GM23338 (cell line): Measurements from ENCODE around the gene CPT1C. TPM values are rescaled to one million over a fixed set of nuclear protein-coding genes. Genes with fewer than 3 reads are reported as not detected.

ENCODE experiments used
- ATAC-seq: fragments of 200-7000 bp; cut with Tn5 transposase; 3 replicates; pipeline ENCODE4 v1.9.1; 2020
- DNase-seq: peaks from one replicate; pipeline ENCODE4 v3.0.0-alpha.2; 2015; ENCODE audit warnings: low spot score
- H2AFZ ChIP-seq: fragments of 200-600 bp; sonication (generic); 2 replicates; pipeline ENCODE4 v1.8.0; 2016; ENCODE audit warnings: antibody characterized with exemption, mild to moderate bottlenecking, moderate library complexity
- H3F3A ChIP-seq: fragments of 200-600 bp; sonication (generic); replicated peaks from 2 replicates; pipeline ENCODE4 v1.8.0; 2017; ENCODE audit warnings: antibody characterized with exemption, mixed run types, low read depth
- H3K27ac ChIP-seq: fragments of 200-600 bp; sonication (generic); 2 replicates; pipeline ENCODE4 v1.6.1; 2016; ENCODE audit warnings: low read depth
- H3K27me3 ChIP-seq: fragments of 200-600 bp; sonication (generic); 2 replicates; pipeline ENCODE4 v1.8.0; 2016; ENCODE audit warnings: mild to moderate bottlenecking, mixed run types, moderate library complexity; ENCODE audit not compliant: insufficient read depth
- H3K36me3 ChIP-seq: fragments of 200-600 bp; sonication (generic); 2 replicates; pipeline ENCODE4 v1.8.0; 2016; ENCODE audit warnings: mild to moderate bottlenecking; ENCODE audit not compliant: insufficient read depth
- H3K4me1 ChIP-seq: fragments of 200-600 bp; sonication (generic); 2 replicates; pipeline ENCODE4 v1.8.0; 2016; ENCODE audit warnings: mild to moderate bottlenecking, moderate library complexity; ENCODE audit not compliant: insufficient read depth
- H3K4me2 ChIP-seq: fragments of 200-600 bp; sonication (generic); 2 replicates; pipeline ENCODE4 v1.7.1; 2017; ENCODE audit warnings: mixed run types
- H3K4me3 ChIP-seq: fragments of 200-600 bp; sonication (generic); 2 replicates; pipeline ENCODE4 v1.6.1; 2016; ENCODE audit warnings: mixed run types
- H3K79me2 ChIP-seq: fragments of 200-600 bp; sonication (generic); replicated peaks from 2 replicates; pipeline ENCODE4 v1.8.0; 2017; ENCODE audit warnings: mild to moderate bottlenecking; ENCODE audit not compliant: insufficient read depth
- H3K9me2 ChIP-seq: fragments of 200-600 bp; sonication (generic); 2 replicates; pipeline ENCODE4 v1.8.0; 2017; ENCODE audit not compliant: insufficient read depth
- H4K20me1 ChIP-seq: fragments of 200-600 bp; sonication (generic); replicated peaks from 2 replicates; pipeline ENCODE4 v1.8.0; 2017; ENCODE audit warnings: mild to moderate bottlenecking; ENCODE audit not compliant: insufficient read depth
- H3K27ac Mint-ChIP-seq: 2 replicates; pipeline ENCODE4 v1.8.0; 2020; ENCODE audit warnings: inconsistent platforms, mild to moderate bottlenecking, moderate library complexity, mixed read lengths
- H3K27me3 Mint-ChIP-seq: 3 replicates; pipeline ENCODE4 v1.8.0; 2022; ENCODE audit warnings: low read depth, mild to moderate bottlenecking, moderate library complexity, mixed read lengths, inconsistent platforms; ENCODE audit not compliant: insufficient read depth, poor library complexity
- H3K36me3 Mint-ChIP-seq: 3 replicates; pipeline ENCODE4 v1.8.0; 2021; ENCODE audit warnings: low read depth, mild to moderate bottlenecking, inconsistent platforms, moderate library complexity, mixed read lengths
- H3K4me1 Mint-ChIP-seq: 3 replicates; pipeline ENCODE4 v1.8.0; 2020; ENCODE audit warnings: mild to moderate bottlenecking, inconsistent platforms, mixed read lengths
- H3K4me3 Mint-ChIP-seq: 3 replicates; pipeline ENCODE4 v1.8.0; 2021; ENCODE audit warnings: moderate library complexity, mild to moderate bottlenecking, inconsistent platforms, mixed read lengths
- H3K9me3 Mint-ChIP-seq: 3 replicates; pipeline ENCODE4 v1.8.0; 2020; ENCODE audit warnings: moderate library complexity, mild to moderate bottlenecking, inconsistent platforms, mixed read lengths
- CREB1 ChIP-seq: fragments of 250-450 bp; sonication (Bioruptor Pico); IDR thresholded peaks from 2 replicates; pipeline ENCODE4 v1.5.0; 2020; ENCODE audit warnings: low read depth, mild to moderate bottlenecking, moderate library complexity
- EZH2 ChIP-seq: fragments of 200-600 bp; sonication (generic); IDR thresholded peaks from one replicate; pipeline ENCODE4 v1.8.0; 2017; ENCODE audit warnings: antibody characterized with exemption, mild to moderate bottlenecking, low read depth; ENCODE audit not compliant: unreplicated experiment
- EZH2phosphoT487 ChIP-seq: fragments of 200-600 bp; sonication (generic); IDR thresholded peaks from one replicate; pipeline ENCODE4 v1.8.1; 2018; ENCODE audit warnings: antibody characterized with exemption; ENCODE audit not compliant: unreplicated experiment
- JUNB ChIP-seq: IDR thresholded peaks from one replicate; pipeline ENCODE4 v1.6.1; 2016; ENCODE audit warnings: antibody characterized with exemption; ENCODE audit not compliant: unreplicated experiment
- NANOG ChIP-seq: IDR thresholded peaks from 2 replicates; pipeline ENCODE4 v1.6.1; 2016; ENCODE audit warnings: antibody characterized with exemption, borderline replicate concordance
- POLR2AphosphoS5 ChIP-seq: IDR thresholded peaks from 2 replicates; pipeline ENCODE4 v1.6.1; 2016; ENCODE audit warnings: antibody characterized with exemption, low read depth
- STAT1 ChIP-seq: IDR thresholded peaks from one replicate; pipeline ENCODE4 v1.6.1; 2016; ENCODE audit warnings: antibody characterized with exemption; ENCODE audit not compliant: unreplicated experiment
- ZNF114 ChIP-seq: fragments of 250-450 bp; sonication (Bioruptor Pico); IDR thresholded peaks from 2 replicates; pipeline ENCODE4 v1.5.0; 2020; ENCODE audit warnings: mild to moderate bottlenecking, moderate library complexity
- ZNF331 ChIP-seq: fragments of 250-450 bp; sonication (Bioruptor Pico); IDR thresholded peaks from 2 replicates; pipeline ENCODE4 v1.5.0; 2020; ENCODE audit warnings: low read depth, mild to moderate bottlenecking, moderate library complexity
- polyA plus RNA-seq: library from polyadenylated mRNA; unstranded; fragments of >200 nt; fragmentation: Nextera tagmentation; extraction: Ambion mirVana; gene quantifications from 2 replicates; pipeline ENCODE4 v1.2.1, GENCODE V29; 2016
- total RNA-seq: library from RNA; depleted of rRNA; stranded (reverse); fragments of >200 nt; shearing (Covaris generic); gene quantifications from 2 replicates; pipeline ENCODE4 v1.2.3, GENCODE V29; 2014
- TF ChIP-seq, protein P1 (sequence below): IDR thresholded peaks from one replicate; pipeline ENCODE4 v1.6.1; 2018; ENCODE audit warnings: antibody characterized with exemption; ENCODE audit not compliant: unreplicated experiment
- TF ChIP-seq, protein P2 (sequence below), 2 experiments: fragments of 200-600 bp in 1 of 2; sonication (generic) in 1 of 2; conservative IDR thresholded peaks; 2 replicates each; pipeline versions ENCODE4 v1.5.1 to v1.6.1; 2016 to 2017; ENCODE audit warnings: antibody characterized with exemption in 2 of 2, low read depth in 2 of 2, mild to moderate bottlenecking in 2 of 2, moderate library complexity in 1 of 2
- TF ChIP-seq, protein P3 (sequence below): fragments of 250-450 bp; sonication (Bioruptor Pico); IDR thresholded peaks from 2 replicates; pipeline ENCODE4 v1.5.0; 2020; ENCODE audit warnings: mild to moderate bottlenecking, moderate library complexity
- TF ChIP-seq, protein P4 (sequence below): IDR thresholded peaks from 2 replicates; pipeline ENCODE4 v1.6.1; 2016; ENCODE audit warnings: antibody characterized with exemption

The CPT1C gene
- total and polyA plus RNA-seq, 2 experiments from 2014 or later, result 63.4 to 77.3 TPM

DNA sequence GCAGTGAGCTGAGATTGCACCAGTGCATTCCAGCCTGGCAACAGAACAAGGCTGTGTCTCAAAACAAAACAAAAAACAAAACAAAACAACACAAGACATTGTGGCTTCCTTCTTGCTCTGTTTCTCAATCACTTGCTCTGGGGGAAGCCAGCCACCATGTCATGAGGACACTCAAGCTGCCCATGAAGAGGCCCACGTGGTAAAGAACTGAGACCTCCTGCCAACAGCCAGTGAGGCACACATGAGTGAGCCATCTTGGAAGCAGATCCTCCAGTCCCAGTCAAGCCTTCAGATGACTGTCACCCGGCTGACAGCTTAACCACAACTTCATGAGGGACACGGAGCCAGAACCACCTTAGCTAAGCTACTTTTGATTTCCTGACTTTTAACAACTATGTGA is 25.2 kb downstream of the CPT1C start:
- no peaks in the 10 kb centered on the region for H3K79me2 ChIP-seq
- no peaks in the 10 kb centered on the region for H3K27me3 ChIP-seq
- Mint-ChIP-seq H3K4me3 (no peak overlapping the region), H3K36me3 (peaks cover 30% of the 10 kb centered on the region), H3K4me1 (peaks cover 14% of the 10 kb centered on the region), H3K9me3 (peaks cover 2% of the 10 kb centered on the region; the same call in 1 of the 3 replicates), H3K27me3 (peaks cover 21% of the 10 kb centered on the region), H3K27ac (no peak overlapping the region)
- no peak overlapping the region for H3K4me2 ChIP-seq
- H3F3A ChIP-seq, result 0 out of 2 replicates have a peak, but pooled peaks cover 6% of the 10 kb centered on the region
- no peaks in the 10 kb centered on the region for H4K20me1 ChIP-seq
- DNase-seq, result no peak
- H3K36me3 ChIP-seq, result no peaks in the 10 kb centered on the region
- TF ChIP-seq ZNF331 (CRISPR knock-in tag) (no peak), JUNB (no peak), ZNF114 (no peak), EZH2phosphoT487 (no peak), NANOG (no peak), CREB1 (CRISPR knock-in tag) (no peak), STAT1 (no peak), POLR2AphosphoS5 (no peak), EZH2 (no peak)
- TF ChIP-seq, protein P1, sequence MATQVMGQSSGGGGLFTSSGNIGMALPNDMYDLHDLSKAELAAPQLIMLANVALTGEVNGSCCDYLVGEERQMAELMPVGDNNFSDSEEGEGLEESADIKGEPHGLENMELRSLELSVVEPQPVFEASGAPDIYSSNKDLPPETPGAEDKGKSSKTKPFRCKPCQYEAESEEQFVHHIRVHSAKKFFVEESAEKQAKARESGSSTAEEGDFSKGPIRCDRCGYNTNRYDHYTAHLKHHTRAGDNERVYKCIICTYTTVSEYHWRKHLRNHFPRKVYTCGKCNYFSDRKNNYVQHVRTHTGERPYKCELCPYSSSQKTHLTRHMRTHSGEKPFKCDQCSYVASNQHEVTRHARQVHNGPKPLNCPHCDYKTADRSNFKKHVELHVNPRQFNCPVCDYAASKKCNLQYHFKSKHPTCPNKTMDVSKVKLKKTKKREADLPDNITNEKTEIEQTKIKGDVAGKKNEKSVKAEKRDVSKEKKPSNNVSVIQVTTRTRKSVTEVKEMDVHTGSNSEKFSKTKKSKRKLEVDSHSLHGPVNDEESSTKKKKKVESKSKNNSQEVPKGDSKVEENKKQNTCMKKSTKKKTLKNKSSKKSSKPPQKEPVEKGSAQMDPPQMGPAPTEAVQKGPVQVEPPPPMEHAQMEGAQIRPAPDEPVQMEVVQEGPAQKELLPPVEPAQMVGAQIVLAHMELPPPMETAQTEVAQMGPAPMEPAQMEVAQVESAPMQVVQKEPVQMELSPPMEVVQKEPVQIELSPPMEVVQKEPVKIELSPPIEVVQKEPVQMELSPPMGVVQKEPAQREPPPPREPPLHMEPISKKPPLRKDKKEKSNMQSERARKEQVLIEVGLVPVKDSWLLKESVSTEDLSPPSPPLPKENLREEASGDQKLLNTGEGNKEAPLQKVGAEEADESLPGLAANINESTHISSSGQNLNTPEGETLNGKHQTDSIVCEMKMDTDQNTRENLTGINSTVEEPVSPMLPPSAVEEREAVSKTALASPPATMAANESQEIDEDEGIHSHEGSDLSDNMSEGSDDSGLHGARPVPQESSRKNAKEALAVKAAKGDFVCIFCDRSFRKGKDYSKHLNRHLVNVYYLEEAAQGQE, result no peak
- TF ChIP-seq, protein P2, sequence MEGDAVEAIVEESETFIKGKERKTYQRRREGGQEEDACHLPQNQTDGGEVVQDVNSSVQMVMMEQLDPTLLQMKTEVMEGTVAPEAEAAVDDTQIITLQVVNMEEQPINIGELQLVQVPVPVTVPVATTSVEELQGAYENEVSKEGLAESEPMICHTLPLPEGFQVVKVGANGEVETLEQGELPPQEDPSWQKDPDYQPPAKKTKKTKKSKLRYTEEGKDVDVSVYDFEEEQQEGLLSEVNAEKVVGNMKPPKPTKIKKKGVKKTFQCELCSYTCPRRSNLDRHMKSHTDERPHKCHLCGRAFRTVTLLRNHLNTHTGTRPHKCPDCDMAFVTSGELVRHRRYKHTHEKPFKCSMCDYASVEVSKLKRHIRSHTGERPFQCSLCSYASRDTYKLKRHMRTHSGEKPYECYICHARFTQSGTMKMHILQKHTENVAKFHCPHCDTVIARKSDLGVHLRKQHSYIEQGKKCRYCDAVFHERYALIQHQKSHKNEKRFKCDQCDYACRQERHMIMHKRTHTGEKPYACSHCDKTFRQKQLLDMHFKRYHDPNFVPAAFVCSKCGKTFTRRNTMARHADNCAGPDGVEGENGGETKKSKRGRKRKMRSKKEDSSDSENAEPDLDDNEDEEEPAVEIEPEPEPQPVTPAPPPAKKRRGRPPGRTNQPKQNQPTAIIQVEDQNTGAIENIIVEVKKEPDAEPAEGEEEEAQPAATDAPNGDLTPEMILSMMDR (conservative IDR thresholded peaks at IDR 0.05; ENCODE audit: low read depth in 2 of 2), result no peak
- TF ChIP-seq, protein P3, sequence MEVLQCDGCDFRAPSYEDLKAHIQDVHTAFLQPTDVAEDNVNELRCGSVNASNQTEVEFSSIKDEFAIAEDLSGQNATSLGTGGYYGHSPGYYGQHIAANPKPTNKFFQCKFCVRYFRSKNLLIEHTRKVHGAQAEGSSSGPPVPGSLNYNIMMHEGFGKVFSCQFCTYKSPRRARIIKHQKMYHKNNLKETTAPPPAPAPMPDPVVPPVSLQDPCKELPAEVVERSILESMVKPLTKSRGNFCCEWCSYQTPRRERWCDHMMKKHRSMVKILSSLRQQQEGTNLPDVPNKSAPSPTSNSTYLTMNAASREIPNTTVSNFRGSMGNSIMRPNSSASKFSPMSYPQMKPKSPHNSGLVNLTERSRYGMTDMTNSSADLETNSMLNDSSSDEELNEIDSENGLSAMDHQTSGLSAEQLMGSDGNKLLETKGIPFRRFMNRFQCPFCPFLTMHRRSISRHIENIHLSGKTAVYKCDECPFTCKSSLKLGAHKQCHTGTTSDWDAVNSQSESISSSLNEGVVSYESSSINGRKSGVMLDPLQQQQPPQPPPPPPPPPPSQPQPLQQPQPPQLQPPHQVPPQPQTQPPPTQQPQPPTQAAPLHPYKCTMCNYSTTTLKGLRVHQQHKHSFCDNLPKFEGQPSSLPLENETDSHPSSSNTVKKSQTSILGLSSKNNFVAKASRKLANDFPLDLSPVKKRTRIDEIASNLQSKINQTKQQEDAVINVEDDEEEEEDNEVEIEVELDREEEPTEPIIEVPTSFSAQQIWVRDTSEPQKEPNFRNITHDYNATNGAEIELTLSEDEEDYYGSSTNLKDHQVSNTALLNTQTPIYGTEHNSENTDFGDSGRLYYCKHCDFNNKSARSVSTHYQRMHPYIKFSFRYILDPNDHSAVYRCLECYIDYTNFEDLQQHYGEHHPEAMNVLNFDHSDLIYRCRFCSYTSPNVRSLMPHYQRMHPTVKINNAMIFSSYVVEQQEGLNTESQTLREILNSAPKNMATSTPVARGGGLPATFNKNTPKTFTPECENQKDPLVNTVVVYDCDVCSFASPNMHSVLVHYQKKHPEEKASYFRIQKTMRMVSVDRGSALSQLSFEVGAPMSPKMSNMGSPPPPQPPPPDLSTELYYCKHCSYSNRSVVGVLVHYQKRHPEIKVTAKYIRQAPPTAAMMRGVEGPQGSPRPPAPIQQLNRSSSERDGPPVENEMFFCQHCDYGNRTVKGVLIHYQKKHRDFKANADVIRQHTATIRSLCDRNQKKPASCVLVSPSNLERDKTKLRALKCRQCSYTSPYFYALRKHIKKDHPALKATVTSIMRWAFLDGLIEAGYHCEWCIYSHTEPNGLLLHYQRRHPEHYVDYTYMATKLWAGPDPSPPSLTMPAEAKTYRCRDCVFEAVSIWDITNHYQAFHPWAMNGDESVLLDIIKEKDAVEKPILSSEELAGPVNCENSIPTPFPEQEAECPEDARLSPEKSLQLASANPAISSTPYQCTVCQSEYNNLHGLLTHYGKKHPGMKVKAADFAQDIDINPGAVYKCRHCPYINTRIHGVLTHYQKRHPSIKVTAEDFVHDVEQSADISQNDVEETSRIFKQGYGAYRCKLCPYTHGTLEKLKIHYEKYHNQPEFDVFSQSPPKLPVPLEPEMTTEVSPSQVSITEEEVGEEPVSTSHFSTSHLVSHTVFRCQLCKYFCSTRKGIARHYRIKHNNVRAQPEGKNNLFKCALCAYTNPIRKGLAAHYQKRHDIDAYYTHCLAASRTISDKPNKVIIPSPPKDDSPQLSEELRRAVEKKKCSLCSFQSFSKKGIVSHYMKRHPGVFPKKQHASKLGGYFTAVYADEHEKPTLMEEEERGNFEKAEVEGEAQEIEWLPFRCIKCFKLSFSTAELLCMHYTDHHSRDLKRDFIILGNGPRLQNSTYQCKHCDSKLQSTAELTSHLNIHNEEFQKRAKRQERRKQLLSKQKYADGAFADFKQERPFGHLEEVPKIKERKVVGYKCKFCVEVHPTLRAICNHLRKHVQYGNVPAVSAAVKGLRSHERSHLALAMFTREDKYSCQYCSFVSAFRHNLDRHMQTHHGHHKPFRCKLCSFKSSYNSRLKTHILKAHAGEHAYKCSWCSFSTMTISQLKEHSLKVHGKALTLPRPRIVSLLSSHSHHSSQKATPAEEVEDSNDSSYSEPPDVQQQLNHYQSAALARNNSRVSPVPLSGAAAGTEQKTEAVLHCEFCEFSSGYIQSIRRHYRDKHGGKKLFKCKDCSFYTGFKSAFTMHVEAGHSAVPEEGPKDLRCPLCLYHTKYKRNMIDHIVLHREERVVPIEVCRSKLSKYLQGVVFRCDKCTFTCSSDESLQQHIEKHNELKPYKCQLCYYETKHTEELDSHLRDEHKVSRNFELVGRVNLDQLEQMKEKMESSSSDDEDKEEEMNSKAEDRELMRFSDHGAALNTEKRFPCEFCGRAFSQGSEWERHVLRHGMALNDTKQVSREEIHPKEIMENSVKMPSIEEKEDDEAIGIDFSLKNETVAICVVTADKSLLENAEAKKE (CRISPR knock-in tag), result no peak
- TF ChIP-seq, protein P4, sequence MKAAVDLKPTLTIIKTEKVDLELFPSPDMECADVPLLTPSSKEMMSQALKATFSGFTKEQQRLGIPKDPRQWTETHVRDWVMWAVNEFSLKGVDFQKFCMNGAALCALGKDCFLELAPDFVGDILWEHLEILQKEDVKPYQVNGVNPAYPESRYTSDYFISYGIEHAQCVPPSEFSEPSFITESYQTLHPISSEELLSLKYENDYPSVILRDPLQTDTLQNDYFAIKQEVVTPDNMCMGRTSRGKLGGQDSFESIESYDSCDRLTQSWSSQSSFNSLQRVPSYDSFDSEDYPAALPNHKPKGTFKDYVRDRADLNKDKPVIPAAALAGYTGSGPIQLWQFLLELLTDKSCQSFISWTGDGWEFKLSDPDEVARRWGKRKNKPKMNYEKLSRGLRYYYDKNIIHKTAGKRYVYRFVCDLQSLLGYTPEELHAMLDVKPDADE, result no peak
- peaks cover 3% of the 10 kb centered on the region for H3K4me1 ChIP-seq
- H3K27ac ChIP-seq, result no peak overlapping the region
- no peak overlapping the region for H3K4me3 ChIP-seq
- no peak for ATAC-seq
- no peak overlapping the region for H2AFZ ChIP-seq
- no peaks in the 10 kb centered on the region for H3K9me2 ChIP-seq
